ENCODE results near the gene ASIC4. TPM values are rescaled to one million over a fixed set of nuclear protein-coding genes. Genes with fewer than 3 reads are reported as not detected.

ASIC4 gene
- total and polyA plus RNA-seq, 2 of the 13 experiments (the other 11 are each of a cell fraction or from before 2014, with no cell fraction given), result 0.03 TPM; not detected in 1

DNA sequence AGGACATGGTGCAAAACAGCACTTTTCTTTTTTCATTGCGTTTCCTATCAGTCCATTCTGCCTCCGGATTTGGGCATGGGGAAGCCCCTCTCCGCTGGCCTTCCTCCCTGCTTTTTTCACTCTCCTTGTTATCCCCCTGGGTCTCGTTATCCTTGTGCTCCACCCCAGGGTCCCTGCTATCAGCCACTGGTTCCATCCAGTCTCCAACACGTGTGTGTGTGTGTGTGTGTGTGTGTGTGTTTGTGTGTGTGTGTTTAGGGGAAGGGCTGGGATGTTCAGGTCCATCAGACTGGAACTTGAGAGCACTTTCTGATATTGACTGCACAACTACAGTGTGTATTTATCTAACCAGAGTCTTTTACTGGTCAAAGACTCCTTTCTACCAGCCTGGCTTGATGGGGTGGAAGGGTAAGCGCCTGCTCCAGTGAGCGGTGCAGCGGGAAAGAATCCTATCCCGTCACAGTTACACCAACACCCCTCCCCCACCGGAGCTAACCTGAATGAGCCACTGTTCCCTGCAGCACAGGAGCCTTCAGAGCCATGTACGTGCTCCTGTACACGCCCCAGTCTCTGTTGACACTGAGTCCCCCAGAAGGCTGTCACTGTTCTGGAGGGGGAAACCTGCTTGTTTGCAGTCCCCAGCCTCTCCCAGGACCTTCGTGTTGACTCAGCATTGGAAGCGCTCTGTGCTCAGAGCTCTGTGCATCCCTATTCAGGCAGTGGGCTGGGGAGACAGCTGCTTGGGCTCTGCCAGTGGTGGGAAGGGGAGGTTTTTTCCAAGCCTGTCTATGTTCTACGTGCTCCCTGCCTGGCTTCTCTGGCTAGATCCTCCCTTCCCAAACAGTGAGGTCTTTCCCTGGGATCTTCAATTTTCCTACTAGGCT is 62.5 kb downstream of the ASIC4 start (continued):
- TF ChIP-seq CAMTA2 (CRISPR knock-in tag; IDR thresholded peaks at IDR 0.05; ENCODE audit: borderline replicate concordance), result 0 out of 2 replicates have a peak, but pooled peaks have one; percentile 19
- TF ChIP-seq, protein P1, sequence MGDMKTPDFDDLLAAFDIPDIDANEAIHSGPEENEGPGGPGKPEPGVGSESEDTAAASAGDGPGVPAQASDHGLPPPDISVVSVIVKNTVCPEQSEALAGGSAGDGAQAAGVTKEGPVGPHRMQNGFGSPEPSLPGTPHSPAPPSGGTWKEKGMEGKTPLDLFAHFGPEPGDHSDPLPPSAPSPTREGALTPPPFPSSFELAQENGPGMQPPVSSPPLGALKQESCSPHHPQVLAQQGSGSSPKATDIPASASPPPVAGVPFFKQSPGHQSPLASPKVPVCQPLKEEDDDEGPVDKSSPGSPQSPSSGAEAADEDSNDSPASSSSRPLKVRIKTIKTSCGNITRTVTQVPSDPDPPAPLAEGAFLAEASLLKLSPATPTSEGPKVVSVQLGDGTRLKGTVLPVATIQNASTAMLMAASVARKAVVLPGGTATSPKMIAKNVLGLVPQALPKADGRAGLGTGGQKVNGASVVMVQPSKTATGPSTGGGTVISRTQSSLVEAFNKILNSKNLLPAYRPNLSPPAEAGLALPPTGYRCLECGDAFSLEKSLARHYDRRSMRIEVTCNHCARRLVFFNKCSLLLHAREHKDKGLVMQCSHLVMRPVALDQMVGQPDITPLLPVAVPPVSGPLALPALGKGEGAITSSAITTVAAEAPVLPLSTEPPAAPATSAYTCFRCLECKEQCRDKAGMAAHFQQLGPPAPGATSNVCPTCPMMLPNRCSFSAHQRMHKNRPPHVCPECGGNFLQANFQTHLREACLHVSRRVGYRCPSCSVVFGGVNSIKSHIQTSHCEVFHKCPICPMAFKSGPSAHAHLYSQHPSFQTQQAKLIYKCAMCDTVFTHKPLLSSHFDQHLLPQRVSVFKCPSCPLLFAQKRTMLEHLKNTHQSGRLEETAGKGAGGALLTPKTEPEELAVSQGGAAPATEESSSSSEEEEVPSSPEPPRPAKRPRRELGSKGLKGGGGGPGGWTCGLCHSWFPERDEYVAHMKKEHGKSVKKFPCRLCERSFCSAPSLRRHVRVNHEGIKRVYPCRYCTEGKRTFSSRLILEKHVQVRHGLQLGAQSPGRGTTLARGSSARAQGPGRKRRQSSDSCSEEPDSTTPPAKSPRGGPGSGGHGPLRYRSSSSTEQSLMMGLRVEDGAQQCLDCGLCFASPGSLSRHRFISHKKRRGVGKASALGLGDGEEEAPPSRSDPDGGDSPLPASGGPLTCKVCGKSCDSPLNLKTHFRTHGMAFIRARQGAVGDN (CRISPR knock-in tag; IDR thresholded peaks at IDR 0.05), result peak; percentile 98
- TF ChIP-seq, protein P2, sequence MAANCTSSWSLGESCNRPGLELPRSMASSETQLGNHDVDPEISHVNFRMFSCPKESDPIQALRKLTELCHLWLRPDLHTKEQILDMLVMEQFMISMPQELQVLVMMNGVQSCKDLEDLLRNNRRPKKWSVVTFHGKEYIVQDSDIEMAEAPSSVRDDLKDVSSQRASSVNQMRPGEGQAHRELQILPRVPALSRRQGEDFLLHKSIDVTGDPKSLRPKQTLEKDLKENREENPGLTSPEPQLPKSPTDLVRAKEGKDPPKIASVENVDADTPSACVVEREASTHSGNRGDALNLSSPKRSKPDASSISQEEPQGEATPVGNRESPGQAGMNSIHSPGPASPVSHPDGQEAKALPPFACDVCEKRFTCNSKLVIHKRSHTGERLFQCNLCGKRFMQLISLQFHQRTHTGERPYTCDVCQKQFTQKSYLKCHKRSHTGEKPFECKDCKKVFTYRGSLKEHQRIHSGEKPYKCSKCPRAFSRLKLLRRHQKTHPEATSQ (CRISPR knock-in tag; IDR thresholded peaks at IDR 0.05; ENCODE audit: borderline replicate concordance), result peak; percentile 67; the same call in 1 of the 2 replicates
- TF ChIP-seq, protein P3, sequence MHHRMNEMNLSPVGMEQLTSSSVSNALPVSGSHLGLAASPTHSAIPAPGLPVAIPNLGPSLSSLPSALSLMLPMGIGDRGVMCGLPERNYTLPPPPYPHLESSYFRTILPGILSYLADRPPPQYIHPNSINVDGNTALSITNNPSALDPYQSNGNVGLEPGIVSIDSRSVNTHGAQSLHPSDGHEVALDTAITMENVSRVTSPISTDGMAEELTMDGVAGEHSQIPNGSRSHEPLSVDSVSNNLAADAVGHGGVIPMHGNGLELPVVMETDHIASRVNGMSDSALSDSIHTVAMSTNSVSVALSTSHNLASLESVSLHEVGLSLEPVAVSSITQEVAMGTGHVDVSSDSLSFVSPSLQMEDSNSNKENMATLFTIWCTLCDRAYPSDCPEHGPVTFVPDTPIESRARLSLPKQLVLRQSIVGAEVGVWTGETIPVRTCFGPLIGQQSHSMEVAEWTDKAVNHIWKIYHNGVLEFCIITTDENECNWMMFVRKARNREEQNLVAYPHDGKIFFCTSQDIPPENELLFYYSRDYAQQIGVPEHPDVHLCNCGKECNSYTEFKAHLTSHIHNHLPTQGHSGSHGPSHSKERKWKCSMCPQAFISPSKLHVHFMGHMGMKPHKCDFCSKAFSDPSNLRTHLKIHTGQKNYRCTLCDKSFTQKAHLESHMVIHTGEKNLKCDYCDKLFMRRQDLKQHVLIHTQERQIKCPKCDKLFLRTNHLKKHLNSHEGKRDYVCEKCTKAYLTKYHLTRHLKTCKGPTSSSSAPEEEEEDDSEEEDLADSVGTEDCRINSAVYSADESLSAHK (CRISPR knock-in tag; IDR thresholded peaks at IDR 0.05; ENCODE audit: borderline replicate concordance), result no peak
- no peak for TF ChIP-seq SMARCC2 (IDR thresholded peaks at IDR 0.05)
- TF ChIP-seq RAD21 (CRISPR knock-in tag; IDR thresholded peaks at IDR 0.05), result peak; percentile 55; the same call in 1 of the 2 replicates
- no peak for TF ChIP-seq ZSCAN30 (CRISPR knock-in tag; IDR thresholded peaks at IDR 0.05)
- TF ChIP-seq, protein P4, sequence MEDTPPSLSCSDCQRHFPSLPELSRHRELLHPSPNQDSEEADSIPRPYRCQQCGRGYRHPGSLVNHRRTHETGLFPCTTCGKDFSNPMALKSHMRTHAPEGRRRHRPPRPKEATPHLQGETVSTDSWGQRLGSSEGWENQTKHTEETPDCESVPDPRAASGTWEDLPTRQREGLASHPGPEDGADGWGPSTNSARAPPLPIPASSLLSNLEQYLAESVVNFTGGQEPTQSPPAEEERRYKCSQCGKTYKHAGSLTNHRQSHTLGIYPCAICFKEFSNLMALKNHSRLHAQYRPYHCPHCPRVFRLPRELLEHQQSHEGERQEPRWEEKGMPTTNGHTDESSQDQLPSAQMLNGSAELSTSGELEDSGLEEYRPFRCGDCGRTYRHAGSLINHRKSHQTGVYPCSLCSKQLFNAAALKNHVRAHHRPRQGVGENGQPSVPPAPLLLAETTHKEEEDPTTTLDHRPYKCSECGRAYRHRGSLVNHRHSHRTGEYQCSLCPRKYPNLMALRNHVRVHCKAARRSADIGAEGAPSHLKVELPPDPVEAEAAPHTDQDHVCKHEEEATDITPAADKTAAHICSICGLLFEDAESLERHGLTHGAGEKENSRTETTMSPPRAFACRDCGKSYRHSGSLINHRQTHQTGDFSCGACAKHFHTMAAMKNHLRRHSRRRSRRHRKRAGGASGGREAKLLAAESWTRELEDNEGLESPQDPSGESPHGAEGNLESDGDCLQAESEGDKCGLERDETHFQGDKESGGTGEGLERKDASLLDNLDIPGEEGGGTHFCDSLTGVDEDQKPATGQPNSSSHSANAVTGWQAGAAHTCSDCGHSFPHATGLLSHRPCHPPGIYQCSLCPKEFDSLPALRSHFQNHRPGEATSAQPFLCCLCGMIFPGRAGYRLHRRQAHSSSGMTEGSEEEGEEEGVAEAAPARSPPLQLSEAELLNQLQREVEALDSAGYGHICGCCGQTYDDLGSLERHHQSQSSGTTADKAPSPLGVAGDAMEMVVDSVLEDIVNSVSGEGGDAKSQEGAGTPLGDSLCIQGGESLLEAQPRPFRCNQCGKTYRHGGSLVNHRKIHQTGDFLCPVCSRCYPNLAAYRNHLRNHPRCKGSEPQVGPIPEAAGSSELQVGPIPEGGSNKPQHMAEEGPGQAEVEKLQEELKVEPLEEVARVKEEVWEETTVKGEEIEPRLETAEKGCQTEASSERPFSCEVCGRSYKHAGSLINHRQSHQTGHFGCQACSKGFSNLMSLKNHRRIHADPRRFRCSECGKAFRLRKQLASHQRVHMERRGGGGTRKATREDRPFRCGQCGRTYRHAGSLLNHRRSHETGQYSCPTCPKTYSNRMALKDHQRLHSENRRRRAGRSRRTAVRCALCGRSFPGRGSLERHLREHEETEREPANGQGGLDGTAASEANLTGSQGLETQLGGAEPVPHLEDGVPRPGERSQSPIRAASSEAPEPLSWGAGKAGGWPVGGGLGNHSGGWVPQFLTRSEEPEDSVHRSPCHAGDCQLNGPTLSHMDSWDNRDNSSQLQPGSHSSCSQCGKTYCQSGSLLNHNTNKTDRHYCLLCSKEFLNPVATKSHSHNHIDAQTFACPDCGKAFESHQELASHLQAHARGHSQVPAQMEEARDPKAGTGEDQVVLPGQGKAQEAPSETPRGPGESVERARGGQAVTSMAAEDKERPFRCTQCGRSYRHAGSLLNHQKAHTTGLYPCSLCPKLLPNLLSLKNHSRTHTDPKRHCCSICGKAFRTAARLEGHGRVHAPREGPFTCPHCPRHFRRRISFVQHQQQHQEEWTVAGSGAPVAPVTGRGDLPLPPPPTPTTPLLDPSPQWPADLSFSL (CRISPR knock-in tag; IDR thresholded peaks at IDR 0.05), result peak; percentile 99
- no peak for TF ChIP-seq ZNF619 (CRISPR knock-in tag; IDR thresholded peaks at IDR 0.05)
- TF ChIP-seq WIZ (CRISPR knock-in tag; IDR thresholded peaks at IDR 0.05), result no peak
- peak; percentile 86 for TF ChIP-seq SP4 (CRISPR knock-in tag; IDR thresholded peaks at IDR 0.05)

All from HepG2 (cell line).